ENCODE measurements around the gene ANKRD16. TPM values are rescaled to one million over a fixed set of nuclear protein-coding genes. Genes with fewer than 3 reads are reported as not detected.
"Not testable (repeated sequence)": the region's sequence is repeated elsewhere in the genome, so short reads cannot be mapped to it uniquely, and the experiment has no call there.

ANKRD16 gene
- total RNA-seq, 1 donor = 2.0 TPM

- no peak overlapping the region for H3K4me3 ChIP-seq (ENCODE audit: low read length)
- no peaks in the 10 kb centered on the region for H3K9me3 ChIP-seq (ENCODE audit: low read depth, low read length)
- H3K27me3 ChIP-seq (ENCODE audit: insufficient read depth, low read length) = no peaks in the 10 kb centered on the region
- no peaks in the 10 kb centered on the region for H3K4me1 ChIP-seq (ENCODE audit: insufficient read depth, low read length)
Observed at GRCh38 chr10:5911670-5912069, 22.0 kb upstream of the ANKRD16 start.

- Histone ChIP-seq H3K4me3 (ENCODE audit: low read length) (no peak overlapping the region), H3K9me3 (ENCODE audit: low read depth, low read length) (no peaks in the 10 kb centered on the region), H3K4me1 (ENCODE audit: insufficient read depth, low read length) (no peaks in the 10 kb centered on the region), H3K27me3 (ENCODE audit: insufficient read depth, low read length) (no peaks in the 10 kb centered on the region)
Observed at GRCh38 chr10:5910323-5911100, 20.8 kb upstream of the ANKRD16 start.

GRCh38 chr10:5908676-5909075 is 19.0 kb upstream of the ANKRD16 start:
- not testable (repeated sequence) for H3K27me3 ChIP-seq (ENCODE audit: insufficient read depth, low read length); H3K4me3 ChIP-seq (ENCODE audit: low read length); H3K4me1 ChIP-seq (ENCODE audit: insufficient read depth, low read length); H3K9me3 ChIP-seq (ENCODE audit: low read depth, low read length)

DNA sequence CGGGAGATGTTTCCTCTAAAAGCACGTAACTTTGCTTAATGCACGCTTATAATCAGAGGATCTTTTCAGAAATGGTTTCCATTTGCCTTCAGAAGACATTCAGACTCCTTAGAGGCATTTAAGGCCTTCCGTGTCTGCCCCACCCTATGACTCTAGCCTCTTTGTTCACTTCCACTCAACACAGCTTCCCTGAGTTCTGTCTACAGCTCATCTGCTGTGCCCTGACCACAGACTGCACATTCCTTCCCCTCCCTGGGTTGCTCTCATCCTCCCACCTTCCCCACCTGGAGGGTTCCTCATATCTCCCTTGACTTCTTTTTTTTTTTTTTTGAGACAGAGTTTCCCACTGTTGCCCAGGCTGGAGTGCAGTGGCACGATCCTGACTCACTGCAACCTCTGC is 17.0 kb upstream of the ANKRD16 start:
- H3K4me1 ChIP-seq (ENCODE audit: insufficient read depth, low read length) = no peaks in the 10 kb centered on the region
- H3K27me3 ChIP-seq (ENCODE audit: insufficient read depth, low read length) = no peaks in the 10 kb centered on the region
- H3K4me3 ChIP-seq (ENCODE audit: low read length) = no peak overlapping the region
- H3K9me3 ChIP-seq (ENCODE audit: low read depth, low read length) = no peaks in the 10 kb centered on the region

GRCh38 chr10:5905854-5906507 is 16.3 kb upstream of the ANKRD16 start:
- Histone ChIP-seq H3K9me3 (ENCODE audit: low read depth, low read length) (no peaks in the 10 kb centered on the region), H3K4me1 (ENCODE audit: insufficient read depth, low read length) (no peaks in the 10 kb centered on the region), H3K4me3 (ENCODE audit: low read length) (no peak overlapping the region), H3K27me3 (ENCODE audit: insufficient read depth, low read length) (no peaks in the 10 kb centered on the region)

DNA sequence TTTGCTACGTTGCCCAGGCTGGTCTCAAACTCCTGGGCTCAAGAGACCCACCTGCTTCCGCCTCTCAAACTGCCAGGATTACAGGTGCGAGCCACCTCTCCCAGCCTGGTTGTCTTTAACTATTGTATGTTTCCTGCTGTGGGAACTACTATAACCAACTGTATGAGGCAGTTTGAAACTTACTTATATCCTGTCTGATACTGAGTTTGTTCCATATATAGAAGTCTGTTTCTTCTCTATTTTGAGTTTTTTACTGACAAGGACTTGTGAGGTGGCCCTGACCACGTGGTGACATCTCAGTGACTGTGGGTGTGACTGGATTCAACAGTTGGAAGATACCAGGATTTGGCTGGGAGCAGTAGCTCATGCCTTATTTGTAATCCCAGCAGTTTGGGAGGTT is 14.5 kb upstream of the ANKRD16 start:
- Histone ChIP-seq H3K27me3 (ENCODE audit: insufficient read depth, low read length) (no peaks in the 10 kb centered on the region), H3K9me3 (ENCODE audit: low read depth, low read length) (no peaks in the 10 kb centered on the region), H3K4me1 (ENCODE audit: insufficient read depth, low read length) (no peaks in the 10 kb centered on the region), H3K4me3 (ENCODE audit: low read length) (no peak overlapping the region)

GRCh38 chr10:5903563-5903962 is 13.9 kb upstream of the ANKRD16 start:
- no peaks in the 10 kb centered on the region for H3K4me1 ChIP-seq (ENCODE audit: insufficient read depth, low read length)
- no peak overlapping the region for H3K4me3 ChIP-seq (ENCODE audit: low read length)
- H3K9me3 ChIP-seq (ENCODE audit: low read depth, low read length) = no peaks in the 10 kb centered on the region
- H3K27me3 ChIP-seq (ENCODE audit: insufficient read depth, low read length) = no peaks in the 10 kb centered on the region

DNA sequence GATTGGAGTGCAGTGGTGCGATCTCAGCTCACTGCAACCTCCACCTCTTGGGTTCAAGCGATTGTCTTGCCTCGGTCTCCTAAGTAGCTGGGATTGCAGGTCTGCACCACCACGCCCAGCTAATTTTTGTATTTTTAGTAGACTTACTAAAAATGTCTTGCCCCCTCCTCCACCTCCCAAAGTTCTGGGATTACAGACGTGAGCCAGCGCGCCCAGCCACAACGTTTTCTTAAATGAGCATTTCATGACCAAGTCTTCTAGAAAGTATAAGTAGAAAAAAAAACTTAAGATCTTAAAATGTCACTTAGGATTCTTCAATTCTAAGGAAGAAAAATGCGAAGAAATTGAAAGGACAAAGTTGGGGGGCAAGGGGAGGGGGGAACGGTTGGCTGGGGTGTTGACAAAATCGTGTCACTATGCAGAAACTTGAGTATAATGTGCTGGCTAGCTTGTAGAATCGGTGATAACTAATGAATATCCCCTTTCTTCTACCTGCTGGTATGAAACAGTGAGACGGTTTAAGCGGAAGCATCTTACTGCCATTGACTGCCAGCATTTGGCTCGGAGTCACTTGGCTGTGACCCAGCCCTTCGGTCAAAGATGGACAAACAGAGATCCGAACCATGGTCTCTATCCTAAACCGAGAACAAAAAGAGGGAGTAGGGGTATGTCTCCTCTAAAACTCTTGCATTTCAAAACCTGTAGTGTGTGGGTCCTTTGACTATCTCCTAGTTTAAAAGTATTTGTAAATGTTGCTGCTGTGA is 13.0 kb upstream of the ANKRD16 start:
- Histone ChIP-seq H3K4me1 (ENCODE audit: insufficient read depth, low read length) (no peaks in the 10 kb centered on the region), H3K9me3 (ENCODE audit: low read depth, low read length) (no peaks in the 10 kb centered on the region), H3K27me3 (ENCODE audit: insufficient read depth, low read length) (no peaks in the 10 kb centered on the region), H3K4me3 (ENCODE audit: low read length) (no peak overlapping the region)

DNA sequence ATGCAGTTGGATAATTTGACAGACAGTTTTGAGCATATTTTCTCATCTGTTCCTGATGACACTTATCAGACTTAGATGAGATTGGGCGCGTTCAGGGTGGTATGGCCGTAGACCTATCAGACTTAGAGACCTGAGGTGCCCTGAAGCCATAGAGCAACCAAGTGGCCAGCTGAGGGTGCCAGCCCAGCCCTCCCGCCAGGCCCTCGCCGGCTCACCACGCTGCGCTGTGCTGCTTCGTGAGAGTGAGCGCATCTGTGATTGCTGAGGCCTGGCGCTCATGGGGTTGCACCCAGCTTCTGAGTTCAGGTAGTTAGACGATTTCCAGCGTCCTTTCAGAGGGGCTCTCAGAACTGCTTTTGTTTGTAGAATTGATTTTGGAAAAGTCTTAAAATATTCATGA is 10.6 kb upstream of the ANKRD16 start:
- H3K4me1 ChIP-seq (ENCODE audit: insufficient read depth, low read length) = peaks cover 14% of the 10 kb centered on the region
- H3K9me3 ChIP-seq (ENCODE audit: low read depth, low read length) = no peaks in the 10 kb centered on the region
- no peak overlapping the region for H3K4me3 ChIP-seq (ENCODE audit: low read length)
- H3K27me3 ChIP-seq (ENCODE audit: insufficient read depth, low read length) = no peaks in the 10 kb centered on the region

GRCh38 chr10:5898163-5898562 is 8.5 kb upstream of the ANKRD16 start:
- no peak overlapping the region for H3K4me3 ChIP-seq (ENCODE audit: low read length)
- peaks cover 14% of the 10 kb centered on the region for H3K4me1 ChIP-seq (ENCODE audit: insufficient read depth, low read length)
- H3K9me3 ChIP-seq (ENCODE audit: low read depth, low read length) = no peaks in the 10 kb centered on the region
- no peaks in the 10 kb centered on the region for H3K27me3 ChIP-seq (ENCODE audit: insufficient read depth, low read length)

- H3K9me3 ChIP-seq (ENCODE audit: low read depth, low read length) = no peaks in the 10 kb centered on the region
- peaks cover 14% of the 10 kb centered on the region for H3K4me1 ChIP-seq (ENCODE audit: insufficient read depth, low read length)
- H3K27me3 ChIP-seq (ENCODE audit: insufficient read depth, low read length) = no peaks in the 10 kb centered on the region
- no peak overlapping the region for H3K4me3 ChIP-seq (ENCODE audit: low read length)
Observed at GRCh38 chr10:5897504-5897903, 7.8 kb upstream of the ANKRD16 start.

DNA sequence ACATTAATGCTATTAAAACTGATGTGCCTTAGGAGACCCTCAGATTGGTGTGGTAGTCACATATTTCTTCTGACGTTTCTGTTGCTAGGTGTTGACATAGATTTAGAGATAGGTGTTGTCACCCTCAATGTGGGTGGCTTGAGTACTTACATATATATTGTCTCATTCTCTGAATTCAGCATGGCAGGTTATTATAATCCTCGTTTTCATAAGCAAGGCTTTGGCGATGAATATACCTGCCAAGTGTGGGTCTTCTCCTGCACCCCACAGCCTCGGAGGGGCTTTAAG is 7.3 kb upstream of the ANKRD16 start:
- H3K4me3 ChIP-seq (ENCODE audit: low read length) = no peak overlapping the region
- peaks cover 16% of the 10 kb centered on the region for H3K4me1 ChIP-seq (ENCODE audit: insufficient read depth, low read length)

GRCh38 chr10:5896208-5897052 is 6.7 kb upstream of the ANKRD16 start:
- H3K27me3 ChIP-seq (ENCODE audit: insufficient read depth, low read length) = no peaks in the 10 kb centered on the region
- no peak overlapping the region for H3K4me3 ChIP-seq (ENCODE audit: low read length)
- H3K4me1 ChIP-seq (ENCODE audit: insufficient read depth, low read length) = peaks cover 22% of the 10 kb centered on the region
- no peaks in the 10 kb centered on the region for H3K9me3 ChIP-seq (ENCODE audit: low read depth, low read length)

More for the DNA sequence above, 7.3 kb upstream of the ANKRD16 start:
- H3K9me3 ChIP-seq (ENCODE audit: low read depth, low read length) = no peaks in the 10 kb centered on the region
- no peaks in the 10 kb centered on the region for H3K27me3 ChIP-seq (ENCODE audit: insufficient read depth, low read length)

GRCh38 chr10:5895804-5896203 is 6.1 kb upstream of the ANKRD16 start:
- Histone ChIP-seq H3K27me3 (ENCODE audit: insufficient read depth, low read length) (no peaks in the 10 kb centered on the region), H3K4me1 (ENCODE audit: insufficient read depth, low read length) (peaks cover 28% of the 10 kb centered on the region), H3K4me3 (ENCODE audit: low read length) (no peak overlapping the region), H3K9me3 (ENCODE audit: low read depth, low read length) (no peaks in the 10 kb centered on the region)

DNA sequence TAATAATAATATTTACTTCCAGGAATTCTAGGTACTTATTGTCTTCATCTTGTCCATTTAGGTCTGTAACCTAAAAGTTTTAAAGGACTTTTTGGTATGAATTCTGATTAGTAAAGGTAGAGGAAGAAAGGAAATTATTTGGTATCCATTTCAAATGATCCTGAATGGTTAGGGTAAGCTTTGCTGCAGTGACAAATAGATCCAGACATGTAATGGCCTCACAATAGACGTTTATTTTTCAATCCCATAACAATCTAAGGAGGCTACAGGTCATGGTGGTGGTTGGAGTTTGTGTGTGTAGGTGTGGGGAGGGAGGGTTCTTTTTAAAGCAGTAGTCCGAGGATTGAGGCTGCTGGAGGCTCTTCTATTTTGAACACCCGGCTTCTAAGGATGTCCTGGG is 5.7 kb upstream of the ANKRD16 start:
- Histone ChIP-seq H3K9me3 (ENCODE audit: low read depth, low read length) (no peaks in the 10 kb centered on the region), H3K4me3 (ENCODE audit: low read length) (no peak overlapping the region), H3K4me1 (ENCODE audit: insufficient read depth, low read length) (peaks cover 32% of the 10 kb centered on the region), H3K27me3 (ENCODE audit: insufficient read depth, low read length) (no peaks in the 10 kb centered on the region)
